ENCODE measurements around the gene PELI3.
"Not testable (repeated sequence)": the region's sequence is repeated elsewhere in the genome, so short reads cannot be mapped to it uniquely, and the experiment has no call there.

Gene PELI3, protein sequence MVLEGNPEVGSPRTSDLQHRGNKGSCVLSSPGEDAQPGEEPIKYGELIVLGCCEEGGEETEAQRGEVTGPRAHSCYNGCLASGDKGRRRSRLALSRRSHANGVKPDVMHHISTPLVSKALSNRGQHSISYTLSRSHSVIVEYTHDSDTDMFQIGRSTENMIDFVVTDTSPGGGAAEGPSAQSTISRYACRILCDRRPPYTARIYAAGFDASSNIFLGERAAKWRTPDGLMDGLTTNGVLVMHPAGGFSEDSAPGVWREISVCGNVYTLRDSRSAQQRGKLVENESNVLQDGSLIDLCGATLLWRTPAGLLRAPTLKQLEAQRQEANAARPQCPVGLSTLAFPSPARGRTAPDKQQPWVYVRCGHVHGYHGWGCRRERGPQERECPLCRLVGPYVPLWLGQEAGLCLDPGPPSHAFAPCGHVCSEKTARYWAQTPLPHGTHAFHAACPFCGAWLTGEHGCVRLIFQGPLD

DNA sequence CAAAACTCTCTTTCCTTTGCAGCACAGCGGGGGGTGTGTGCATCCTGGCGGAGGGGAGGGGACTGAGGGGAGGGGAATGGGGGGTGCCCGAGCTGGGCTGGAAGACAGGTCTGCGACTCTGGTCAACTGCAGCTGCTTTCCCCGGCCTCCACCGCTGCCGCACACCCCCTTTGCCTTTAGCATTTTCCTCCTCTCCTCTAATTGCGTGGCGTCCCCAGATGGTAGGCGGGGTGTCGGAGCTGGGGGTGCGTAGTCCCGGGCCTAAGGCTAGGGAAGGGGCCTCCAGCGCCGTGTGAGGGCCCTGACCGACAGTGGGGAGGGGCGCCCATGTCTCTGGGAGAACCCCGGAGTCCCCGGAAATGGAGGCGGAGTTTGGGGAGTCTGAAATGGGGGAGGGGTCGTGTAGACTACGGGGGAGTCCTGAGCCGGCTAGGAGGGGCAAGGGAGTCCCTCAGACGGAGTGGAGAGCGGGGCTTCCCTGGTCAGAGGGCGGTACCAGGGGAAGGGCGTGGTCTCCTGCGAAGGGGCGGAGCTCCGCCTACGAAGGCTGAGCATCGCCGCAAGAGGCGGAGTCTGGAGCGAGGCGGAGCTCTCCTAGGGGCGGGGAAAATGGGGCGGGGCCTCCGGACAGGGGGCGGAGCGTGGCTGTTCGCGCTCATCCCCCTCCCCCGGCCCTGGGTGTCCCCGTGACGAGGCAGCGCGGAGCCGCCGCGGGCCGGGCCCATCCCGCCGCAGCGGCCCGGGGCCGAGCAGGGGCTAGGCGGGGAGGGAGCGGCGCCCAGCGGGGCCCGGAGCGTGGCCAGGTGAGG is at the start of gene PELI3:
PELI3 (plus strand) TSS at position 681 of the 809 bp plus-strand sequence. CDS start 1,224 bp downstream, outside the sequence.
- peak; percentile 94 for DNase-seq (ENCODE audit: low spot score)

- DNase-seq (ENCODE audit: low spot score): no peak
Observed at GRCh38 chr11:66417000-66417399, 49.7 kb upstream of the PELI3 start.

DNA sequence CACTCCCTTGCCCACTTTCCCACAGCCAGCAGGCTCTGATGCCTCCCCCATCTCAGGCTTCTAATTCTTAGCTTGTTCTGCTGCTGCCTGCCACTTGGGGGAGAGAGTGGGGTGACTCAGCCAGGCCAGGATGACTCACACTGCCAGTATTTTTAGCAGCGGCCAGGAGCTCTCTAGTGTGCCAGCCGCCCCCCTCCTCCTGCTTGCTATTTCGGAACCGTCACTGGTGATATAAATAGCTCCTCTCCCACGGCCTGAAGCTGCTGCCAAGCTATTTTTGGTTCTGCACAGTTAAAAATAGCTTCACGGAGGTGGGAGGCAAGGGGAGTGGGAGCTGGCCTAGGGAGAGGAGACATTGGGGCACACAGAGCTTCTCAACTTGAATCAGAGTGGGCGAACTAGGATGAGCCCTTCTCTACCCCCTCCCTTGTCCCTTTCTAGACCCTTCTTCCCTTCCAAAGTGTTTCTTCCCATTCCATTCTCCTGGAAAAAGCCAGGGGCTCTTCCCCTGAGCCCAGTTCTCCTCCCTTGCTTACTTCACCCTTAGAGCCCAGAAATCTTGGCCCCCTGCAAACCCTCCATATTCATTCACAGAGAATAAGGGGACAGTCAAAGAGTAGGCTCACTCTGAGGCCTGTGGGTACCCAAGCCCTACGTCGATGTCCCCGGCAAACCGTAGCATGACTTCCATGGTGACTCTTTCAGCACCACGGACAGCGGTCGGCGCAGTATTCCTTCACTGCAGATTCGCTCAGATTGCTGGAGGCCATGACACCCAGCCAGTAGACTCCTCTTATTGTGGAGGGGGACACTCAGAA is 48.3 kb upstream of the PELI3 start:
- DNase-seq (ENCODE audit: low spot score): peak; percentile 56

- no peak for DNase-seq (ENCODE audit: low spot score)
Observed at GRCh38 chr11:66418986-66419308, 47.8 kb upstream of the PELI3 start.

DNA sequence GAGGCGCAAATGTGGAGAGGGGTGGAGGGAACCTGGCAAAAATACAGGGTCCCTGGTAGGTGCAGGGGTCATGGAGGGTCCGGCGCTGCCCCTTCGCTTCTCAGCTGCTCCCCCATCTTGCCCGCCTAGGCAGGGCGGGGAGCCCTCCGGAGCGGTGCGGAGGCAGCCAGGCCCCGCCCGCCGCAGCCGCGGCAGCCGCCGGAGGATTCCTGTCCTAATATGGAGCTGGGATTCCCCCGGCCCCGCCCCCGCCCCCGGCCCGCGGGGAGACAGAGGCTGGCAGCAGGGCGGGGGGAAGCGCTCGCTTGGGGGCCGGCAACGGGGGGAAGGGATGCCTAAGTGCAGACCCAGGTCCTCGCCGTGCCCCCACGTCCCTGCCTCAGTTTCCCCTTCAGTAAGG is 46.9 kb upstream of the PELI3 start:
- DNase-seq (ENCODE audit: low spot score): no peak

DNA sequence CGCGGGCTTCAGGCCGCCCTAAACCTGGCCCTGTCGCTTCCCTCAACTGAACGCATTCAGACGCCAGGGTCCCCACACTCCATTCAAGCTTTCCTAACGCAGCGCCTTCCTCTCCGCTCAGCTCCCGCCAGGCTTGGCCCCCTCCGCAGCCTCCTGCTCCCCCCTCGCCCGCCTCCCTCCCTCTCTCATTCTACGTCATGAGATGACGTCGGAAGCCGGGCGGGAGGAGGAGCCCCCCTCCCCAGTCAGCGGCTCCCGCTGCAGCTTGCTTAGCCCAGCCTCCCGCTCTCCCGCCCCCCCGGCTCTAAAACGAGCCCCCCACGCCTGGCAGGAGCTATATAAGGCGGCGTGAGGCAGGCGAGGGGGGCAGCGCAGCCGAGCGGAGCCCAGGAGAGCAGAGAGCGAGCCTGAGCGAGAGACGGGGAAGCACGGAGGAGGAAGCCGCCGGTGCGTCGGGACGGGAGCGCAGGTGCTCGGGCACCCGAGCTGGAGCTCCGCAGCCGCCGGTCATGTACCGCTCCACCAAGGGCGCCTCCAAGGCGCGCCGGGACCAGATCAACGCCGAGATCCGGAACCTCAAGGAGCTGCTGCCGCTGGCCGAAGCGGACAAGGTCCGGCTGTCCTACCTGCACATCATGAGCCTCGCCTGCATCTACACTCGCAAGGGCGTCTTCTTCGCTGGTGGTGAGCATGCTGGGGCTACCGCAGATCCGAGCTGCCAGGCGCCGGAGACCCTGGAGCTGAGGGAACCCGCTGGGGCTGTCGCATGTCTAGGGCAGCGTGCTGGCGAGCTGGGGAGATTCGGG is 45.8 kb upstream of the PELI3 start, which contains the start of gene NPAS4:
NPAS4 (plus strand) TSS at position 365 of the 806 bp plus-strand sequence; CDS start at position 510, 145 bp downstream.
- DNase-seq (ENCODE audit: low spot score): no peak

GRCh38 chr11:66421492-66422205 is 45.1 kb upstream of the PELI3 start:
- DNase-seq (ENCODE audit: low spot score): peak; percentile 90

DNA sequence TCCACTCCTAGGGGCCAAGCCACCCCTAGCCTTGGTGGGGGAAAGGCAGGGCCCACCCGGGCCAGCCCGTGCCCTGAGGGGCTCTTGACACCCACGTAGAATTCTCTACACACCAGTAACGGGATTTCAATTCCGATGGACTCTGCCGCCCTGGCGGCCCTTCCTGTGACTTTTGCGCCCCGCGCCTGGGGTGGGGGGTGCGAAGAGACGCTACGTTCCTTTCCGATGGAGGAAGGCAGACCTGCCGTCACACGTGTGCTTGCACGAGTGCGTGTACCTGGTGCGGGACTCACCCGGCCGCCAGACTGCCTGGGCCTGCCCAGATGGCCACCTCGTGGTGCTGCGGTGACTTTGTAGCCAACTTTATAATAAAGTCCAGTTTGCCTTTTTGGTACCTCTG is 40.4 kb upstream of the PELI3 start:
- DNase-seq (ENCODE audit: low spot score): no peak

DNA sequence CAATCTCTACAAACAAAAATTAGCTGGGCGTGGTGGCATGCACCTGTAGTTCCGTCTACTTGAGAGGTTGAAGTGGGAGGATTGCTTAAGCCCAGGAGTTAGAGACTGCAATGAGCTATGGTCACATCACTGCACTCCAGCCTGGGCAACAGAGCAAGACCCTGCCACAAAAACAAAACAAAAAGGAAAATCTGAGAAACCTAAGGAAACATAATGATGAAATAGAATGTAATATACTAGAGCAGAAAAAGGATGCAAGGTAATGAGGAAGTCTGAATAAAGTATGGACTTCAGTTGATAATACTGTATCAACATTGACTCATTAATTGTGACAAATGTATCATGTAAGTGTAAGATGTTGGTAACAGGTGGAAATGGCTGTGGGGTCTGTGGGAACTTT is 37.8 kb upstream of the PELI3 start:
- no peak for DNase-seq (ENCODE audit: low spot score)

DNA sequence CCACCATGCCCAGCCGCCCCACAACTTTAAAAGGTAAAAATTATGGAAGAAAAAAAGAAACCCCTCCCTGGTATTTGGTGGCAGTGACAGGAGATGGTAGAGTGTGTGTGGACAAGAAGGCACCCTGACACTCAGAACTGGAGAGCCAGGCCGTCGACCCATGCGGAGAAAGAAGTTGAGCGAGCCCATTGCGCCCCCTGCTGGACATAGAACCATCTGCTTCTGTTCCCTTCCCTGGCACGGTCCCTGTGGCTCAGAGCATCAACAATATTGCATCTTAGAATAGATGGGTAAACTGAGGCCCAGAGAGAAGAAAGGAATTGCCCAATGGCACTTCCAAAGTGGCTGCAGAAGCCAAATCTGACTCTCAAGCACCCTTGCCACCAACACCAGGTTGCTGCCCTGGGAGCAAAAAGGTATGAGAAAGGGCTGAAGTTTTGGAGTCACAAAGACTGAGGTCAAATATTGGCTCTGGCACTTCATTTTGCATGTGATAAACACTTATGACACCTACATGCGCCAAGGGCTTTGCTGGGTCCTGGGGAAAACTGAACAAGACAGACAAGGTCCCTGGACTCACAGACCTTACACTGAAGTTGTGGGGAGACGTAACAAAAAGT is 36.6 kb upstream of the PELI3 start:
- peak; percentile 56 for DNase-seq (ENCODE audit: low spot score)

GRCh38 chr11:66431287-66431686 is 35.4 kb upstream of the PELI3 start:
- DNase-seq (ENCODE audit: low spot score): not testable (repeated sequence)

DNA sequence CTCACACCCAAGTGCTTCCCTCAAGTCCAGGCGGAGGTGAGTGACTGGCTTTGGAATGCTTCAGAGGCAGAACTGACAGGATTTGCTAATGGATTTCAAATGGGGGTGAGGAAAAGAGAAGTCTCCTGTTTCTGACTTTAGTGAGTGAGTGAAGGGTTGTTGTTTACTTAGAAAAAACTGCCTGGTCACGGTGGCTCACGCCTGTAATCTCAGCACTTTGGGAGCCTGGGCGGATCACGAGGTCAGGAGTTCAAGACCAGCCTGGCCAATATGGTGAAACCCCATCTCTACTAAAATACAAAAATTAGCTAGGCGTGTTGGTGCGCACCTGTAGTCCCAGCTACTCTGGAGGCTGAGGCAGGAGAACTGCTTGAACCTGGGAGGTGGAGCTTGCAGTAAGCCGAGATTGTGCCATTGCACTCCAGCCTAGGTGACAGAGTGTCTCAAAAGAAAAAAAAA is 34.8 kb upstream of the PELI3 start:
- DNase-seq (ENCODE audit: low spot score): not testable (repeated sequence)

GRCh38 chr11:66432597-66432996 is 34.1 kb upstream of the PELI3 start:
- no peak for DNase-seq (ENCODE audit: low spot score)

- DNase-seq (ENCODE audit: low spot score): no peak
Observed at GRCh38 chr11:66437979-66438503, 28.7 kb upstream of the PELI3 start.

DNA sequence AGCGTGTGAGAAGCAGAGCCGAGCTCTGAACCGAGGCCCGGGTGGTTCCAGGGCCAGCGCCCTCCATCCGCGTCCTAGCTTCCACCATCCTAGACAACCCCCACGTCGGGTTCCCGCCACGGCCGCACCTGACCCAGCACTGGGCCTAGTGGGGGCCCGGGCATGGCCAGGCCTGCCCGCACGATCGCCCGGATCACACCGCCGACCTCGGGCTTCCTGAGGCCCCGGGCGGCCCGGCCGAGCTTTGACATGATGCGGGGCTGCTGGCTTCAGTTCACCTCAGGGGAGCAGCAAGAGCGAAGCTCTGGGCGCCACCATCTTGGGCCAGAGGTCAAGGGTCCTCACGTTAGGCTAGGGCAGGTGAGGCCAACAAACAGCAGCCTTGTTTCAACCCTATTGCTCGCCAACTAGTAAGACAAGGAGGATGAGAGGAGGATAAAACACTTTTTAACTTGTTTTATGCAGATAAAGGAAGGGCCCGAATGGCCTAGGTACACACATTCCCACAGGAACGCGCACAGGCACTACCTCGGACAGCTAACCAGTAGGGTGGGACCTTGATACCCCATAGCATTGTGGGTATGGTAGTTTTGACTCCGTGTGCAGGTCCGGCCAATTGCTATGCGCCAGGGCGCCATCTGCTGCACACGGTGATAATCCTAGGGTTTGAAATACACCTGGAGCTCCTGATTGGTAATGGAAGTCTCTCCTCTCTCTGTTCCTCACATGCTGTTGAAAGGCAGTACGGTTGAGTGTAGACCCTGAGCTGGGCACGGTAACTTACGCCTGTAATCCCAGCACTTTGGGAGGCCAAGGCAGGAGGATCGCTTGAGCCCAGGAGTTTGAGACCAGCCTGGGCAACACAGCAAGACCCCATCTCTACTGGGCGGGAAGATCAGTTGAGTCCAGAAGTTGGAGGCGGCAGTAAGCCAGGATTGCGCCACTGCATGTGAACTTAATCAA is 27.9 kb upstream of the PELI3 start, which contains the start of gene MRPL11:
MRPL11 (minus strand) TSS at position 345 of the 963 bp plus-strand sequence; CDS start at position 251, 94 bp downstream.
- peak; percentile 96 for DNase-seq (ENCODE audit: low spot score)

DNA sequence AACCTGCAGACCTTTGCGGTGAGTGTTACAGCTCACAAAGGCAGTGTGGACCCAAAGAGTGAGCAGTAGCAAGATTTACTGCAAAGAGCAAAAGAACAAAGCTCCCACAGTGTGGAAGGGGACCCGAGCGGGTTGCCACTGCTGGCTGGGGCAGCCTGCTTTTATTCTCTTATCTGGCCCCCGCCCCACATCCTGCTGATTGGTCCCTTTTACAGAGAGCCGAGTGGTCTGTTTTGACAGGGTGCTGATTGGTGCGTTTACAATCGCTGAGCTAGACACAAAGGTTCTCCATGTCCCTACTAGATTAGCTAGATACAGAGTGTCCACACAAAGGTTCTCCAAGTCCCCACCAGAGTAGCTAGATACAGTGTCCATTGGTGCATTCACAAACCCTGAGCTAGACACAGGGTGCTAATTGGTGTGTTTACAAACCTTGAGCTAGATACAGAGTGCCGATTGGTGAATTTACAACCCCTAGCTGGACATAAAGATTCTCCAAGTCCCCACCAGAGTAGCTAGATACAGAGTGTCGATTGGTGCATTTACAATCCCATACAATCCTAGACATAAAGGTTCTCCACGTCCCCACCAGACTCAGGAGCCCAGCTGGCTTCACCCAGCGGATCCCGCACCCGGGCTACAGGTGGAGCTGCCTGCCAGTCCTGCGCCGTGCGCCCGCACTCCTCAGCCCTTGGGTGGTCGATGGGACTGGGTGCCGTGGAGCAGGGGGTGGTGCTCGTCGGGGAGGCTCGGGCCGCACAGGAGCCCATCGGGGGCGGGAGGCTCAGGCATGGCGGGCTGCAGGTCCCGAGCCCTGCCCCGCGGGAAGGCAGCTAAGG is 26.4 kb upstream of the PELI3 start:
- DNase-seq (ENCODE audit: low spot score): not testable (repeated sequence)

DNA sequence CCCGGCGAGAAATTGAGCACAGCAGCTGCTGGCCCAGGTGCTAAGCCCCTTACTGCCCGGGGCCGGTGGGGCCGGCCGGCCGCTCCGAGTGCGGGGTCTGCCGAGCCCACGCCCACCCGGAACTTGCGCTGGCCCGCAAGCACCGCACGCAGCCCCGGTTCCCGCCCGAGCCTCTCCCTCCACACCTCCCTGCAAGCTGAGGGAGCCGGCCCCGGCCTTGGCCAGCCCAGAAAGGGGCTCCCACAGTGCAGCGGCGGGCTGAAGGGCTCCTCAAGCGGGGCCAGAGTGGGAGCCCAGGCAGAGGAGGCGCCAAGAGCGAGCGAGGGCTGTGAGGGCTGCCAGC is 25.8 kb upstream of the PELI3 start:
- DNase-seq (ENCODE audit: low spot score): not testable (repeated sequence)

GRCh38 chr11:66443602-66444001 is 23.1 kb upstream of the PELI3 start:
- DNase-seq (ENCODE audit: low spot score): peak; percentile 70

Measured in LoVo (cell line).